Fibroblast of lung (primary cell): ENCODE data around the gene RBFOX1. TPM values are rescaled to one million over a fixed set of nuclear protein-coding genes. Genes with fewer than 3 reads are reported as not detected.

Experiments
- DNase-seq, 2 donors: peaks; one replicate each; pipeline versions ENCODE4 v3.0.0 to v3.0.0-alpha.2; 2010; ENCODE audit warnings: low read depth in 2 of 2
- H2AFZ ChIP-seq: 2 replicates; pipeline ENCODE4 v1.5.1; 2012; ENCODE audit warnings: low read length, control low read depth, inconsistent platforms
- H3K27ac ChIP-seq: 2 replicates; pipeline ENCODE4 v1.5.1; 2011; ENCODE audit warnings: low read length, control low read depth; ENCODE audit not compliant: insufficient read depth
- H3K27me3 ChIP-seq: 2 replicates; pipeline ENCODE4 v1.5.1; 2011; ENCODE audit warnings: mild to moderate bottlenecking, low read length; ENCODE audit not compliant: control insufficient read depth, insufficient read depth
- H3K36me3 ChIP-seq: 2 replicates; pipeline ENCODE4 v1.5.1; 2011; ENCODE audit warnings: low read length; ENCODE audit not compliant: control insufficient read depth, insufficient read depth
- H3K4me1 ChIP-seq: 2 replicates; pipeline ENCODE4 v1.5.1; 2011; ENCODE audit warnings: low read length; ENCODE audit not compliant: control insufficient read depth, insufficient read depth; ENCODE audit errors: extremely low read depth
- H3K4me2 ChIP-seq: 2 replicates; pipeline ENCODE4 v1.5.1; 2011; ENCODE audit warnings: low read length, control low read depth; ENCODE audit not compliant: insufficient read depth; ENCODE audit errors: extremely low read depth
- H3K4me3 ChIP-seq, 4 experiments: fragments of 200-600 bp in 1 of 4; sonication (generic) in 1 of 4; replicated peaks in 1 of 4; 2 replicates each; pipeline ENCODE4 v1.5.1; 2011 to 2016; ENCODE audit warnings: low read length in 4 of 4, low read depth in 3 of 4, mild to moderate bottlenecking in 3 of 4, control low read depth in 2 of 4, inconsistent platforms in 1 of 4, mixed read lengths in 1 of 4; ENCODE audit not compliant: insufficient read depth in 1 of 4; ENCODE audit errors: control extremely low read depth in 1 of 4
- H3K79me2 ChIP-seq: 2 replicates; pipeline ENCODE4 v1.5.1; 2012; ENCODE audit warnings: mild to moderate bottlenecking, low read length, inconsistent platforms; ENCODE audit not compliant: control insufficient read depth, insufficient read depth
- H3K9ac ChIP-seq: 2 replicates; pipeline ENCODE4 v1.5.1; 2011; ENCODE audit warnings: mild to moderate bottlenecking, low read length, control low read depth; ENCODE audit not compliant: insufficient read depth
- H3K9me3 ChIP-seq: 2 replicates; pipeline ENCODE4 v1.5.1; 2012; ENCODE audit warnings: low read depth, low read length; ENCODE audit not compliant: control insufficient read depth, insufficient read depth
- H4K20me1 ChIP-seq: 2 replicates; pipeline ENCODE4 v1.5.1; 2011; ENCODE audit warnings: low read length; ENCODE audit not compliant: control insufficient read depth, insufficient read depth; ENCODE audit errors: extremely low read depth
- CTCF ChIP-seq, 2 donors: IDR thresholded peaks in 1 of 2; conservative IDR thresholded peaks in 1 of 2; 1 replicate in 1 of 2; 2 replicates in 1 of 2; pipeline ENCODE4 v1.5.1; 2011 to 2012; ENCODE audit warnings: low read length in 2 of 2, control low read depth in 1 of 2, inconsistent platforms in 1 of 2, low read depth in 1 of 2, mild to moderate bottlenecking in 1 of 2
- EZH2 ChIP-seq: IDR thresholded peaks from 2 replicates; pipeline ENCODE4 v1.5.1; 2012; ENCODE audit warnings: low read length, control low read depth, mild to moderate bottlenecking; ENCODE audit errors: missing control alignments
- polyA plus RNA-seq, 2 donors: library from polyadenylated mRNA; depleted of rRNA in 1 of 2; stranded (reverse) in 1 of 2; unstranded in 1 of 2; fragments of >200 nt; gene quantifications; 2 replicates each; pipeline ENCODE4 v1.2.1, GENCODE V29; 2011 to 2012; ENCODE audit warnings: missing spikeins in 1 of 2
- total RNA-seq: library from RNA; depleted of rRNA; stranded (reverse); fragments of >200 nt; gene quantifications from 2 replicates; pipeline ENCODE4 v1.2.1, GENCODE V29; 2014

RBFOX1 gene
- total and polyA plus RNA-seq, 2 donors (not counting 1 experiment from before 2014, with no cell fraction given) = not detected

- H3K4me3 ChIP-seq = no peak overlapping the region
- no peak overlapping the region for H3K9ac ChIP-seq
- no peaks in the 10 kb centered on the region for H3K4me1 ChIP-seq
- no peak for TF ChIP-seq EZH2
- no peak for TF ChIP-seq CTCF (conservative IDR thresholded peaks at IDR 0.05 in 1 of 2, IDR thresholded peaks at IDR 0.05 in 1 of 2; ENCODE audit: low read depth in 1 of 2, low read length in 2 of 2)
- H3K4me2 ChIP-seq = no peak overlapping the region
- no peak for DNase-seq
- no peaks in the 10 kb centered on the region for H3K27me3 ChIP-seq
- no peaks in the 10 kb centered on the region for H3K9me3 ChIP-seq
- H3K27ac ChIP-seq = no peak overlapping the region
- no peaks in the 10 kb centered on the region for H3K79me2 ChIP-seq
- H2AFZ ChIP-seq = no peak overlapping the region
- no peaks in the 10 kb centered on the region for H3K36me3 ChIP-seq
- H4K20me1 ChIP-seq = no peaks in the 10 kb centered on the region
These were observed 292.5 kb downstream of the RBFOX1 start for GRCh38 chr16:7624871-7625766.

GRCh38 chr16:7628981-7629380 lies 296.3 kb downstream of the RBFOX1 start:
- DNase-seq = no peak
- Histone ChIP-seq H3K9me3 (no peaks in the 10 kb centered on the region), H3K36me3 (no peaks in the 10 kb centered on the region), H2AFZ (no peak overlapping the region), H3K79me2 (no peaks in the 10 kb centered on the region), H3K4me3 (no peak overlapping the region), H3K4me2 (no peak overlapping the region), H3K4me1 (no peaks in the 10 kb centered on the region), H3K27me3 (no peaks in the 10 kb centered on the region), H4K20me1 (no peaks in the 10 kb centered on the region), H3K27ac (no peak overlapping the region), H3K9ac (no peak overlapping the region)
- TF ChIP-seq CTCF (conservative IDR thresholded peaks at IDR 0.05 in 1 of 2, IDR thresholded peaks at IDR 0.05 in 1 of 2; ENCODE audit: low read depth in 1 of 2, low read length in 2 of 2) (no peak), EZH2 (no peak)

- H3K79me2 ChIP-seq = no peaks in the 10 kb centered on the region
- H3K9me3 ChIP-seq = no peaks in the 10 kb centered on the region
- no peaks in the 10 kb centered on the region for H3K4me1 ChIP-seq
- no peaks in the 10 kb centered on the region for H3K27me3 ChIP-seq
- TF ChIP-seq CTCF (conservative IDR thresholded peaks at IDR 0.05 in 1 of 2, IDR thresholded peaks at IDR 0.05 in 1 of 2; ENCODE audit: low read depth in 1 of 2, low read length in 2 of 2) (no peak), EZH2 (no peak)
- no peaks in the 10 kb centered on the region for H3K36me3 ChIP-seq
- no peak overlapping the region for H2AFZ ChIP-seq
- no peaks in the 10 kb centered on the region for H4K20me1 ChIP-seq
- no peak overlapping the region for H3K27ac ChIP-seq
- no peak overlapping the region for H3K4me2 ChIP-seq
- no peak overlapping the region for H3K4me3 ChIP-seq
- DNase-seq = no peak
- H3K9ac ChIP-seq = no peak overlapping the region
These were observed 296.9 kb downstream of the RBFOX1 start for GRCh38 chr16:7629571-7629970.
